Measurements from ENCODE around the gene AGRN.

DNA sequence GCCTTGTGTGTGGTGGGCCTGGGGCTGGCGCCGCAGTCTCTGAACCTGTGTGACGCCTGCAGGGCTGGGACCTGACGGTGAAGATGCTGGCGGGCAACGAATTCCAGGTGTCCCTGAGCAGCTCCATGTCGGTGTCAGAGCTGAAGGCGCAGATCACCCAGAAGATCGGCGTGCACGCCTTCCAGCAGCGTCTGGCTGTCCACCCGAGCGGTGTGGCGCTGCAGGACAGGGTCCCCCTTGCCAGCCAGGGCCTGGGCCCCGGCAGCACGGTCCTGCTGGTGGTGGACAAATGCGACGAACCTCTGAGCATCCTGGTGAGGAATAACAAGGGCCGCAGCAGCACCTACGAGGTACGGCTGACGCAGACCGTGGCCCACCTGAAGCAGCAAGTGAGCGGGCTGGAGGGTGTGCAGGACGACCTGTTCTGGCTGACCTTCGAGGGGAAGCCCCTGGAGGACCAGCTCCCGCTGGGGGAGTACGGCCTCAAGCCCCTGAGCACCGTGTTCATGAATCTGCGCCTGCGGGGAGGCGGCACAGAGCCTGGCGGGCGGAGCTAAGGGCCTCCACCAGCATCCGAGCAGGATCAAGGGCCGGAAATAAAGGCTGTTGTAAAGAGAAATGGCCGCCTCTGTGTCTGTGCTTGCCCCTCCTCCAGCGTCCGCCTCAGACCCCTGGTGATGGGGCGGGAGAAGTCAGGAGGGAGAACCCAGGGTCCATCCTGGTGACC, 5.8 kb upstream of the AGRN start:
- TF ChIP-seq EP300 (IDR thresholded peaks at IDR 0.05; ENCODE audit: borderline replicate concordance) = no peak
- TF ChIP-seq, protein P1, sequence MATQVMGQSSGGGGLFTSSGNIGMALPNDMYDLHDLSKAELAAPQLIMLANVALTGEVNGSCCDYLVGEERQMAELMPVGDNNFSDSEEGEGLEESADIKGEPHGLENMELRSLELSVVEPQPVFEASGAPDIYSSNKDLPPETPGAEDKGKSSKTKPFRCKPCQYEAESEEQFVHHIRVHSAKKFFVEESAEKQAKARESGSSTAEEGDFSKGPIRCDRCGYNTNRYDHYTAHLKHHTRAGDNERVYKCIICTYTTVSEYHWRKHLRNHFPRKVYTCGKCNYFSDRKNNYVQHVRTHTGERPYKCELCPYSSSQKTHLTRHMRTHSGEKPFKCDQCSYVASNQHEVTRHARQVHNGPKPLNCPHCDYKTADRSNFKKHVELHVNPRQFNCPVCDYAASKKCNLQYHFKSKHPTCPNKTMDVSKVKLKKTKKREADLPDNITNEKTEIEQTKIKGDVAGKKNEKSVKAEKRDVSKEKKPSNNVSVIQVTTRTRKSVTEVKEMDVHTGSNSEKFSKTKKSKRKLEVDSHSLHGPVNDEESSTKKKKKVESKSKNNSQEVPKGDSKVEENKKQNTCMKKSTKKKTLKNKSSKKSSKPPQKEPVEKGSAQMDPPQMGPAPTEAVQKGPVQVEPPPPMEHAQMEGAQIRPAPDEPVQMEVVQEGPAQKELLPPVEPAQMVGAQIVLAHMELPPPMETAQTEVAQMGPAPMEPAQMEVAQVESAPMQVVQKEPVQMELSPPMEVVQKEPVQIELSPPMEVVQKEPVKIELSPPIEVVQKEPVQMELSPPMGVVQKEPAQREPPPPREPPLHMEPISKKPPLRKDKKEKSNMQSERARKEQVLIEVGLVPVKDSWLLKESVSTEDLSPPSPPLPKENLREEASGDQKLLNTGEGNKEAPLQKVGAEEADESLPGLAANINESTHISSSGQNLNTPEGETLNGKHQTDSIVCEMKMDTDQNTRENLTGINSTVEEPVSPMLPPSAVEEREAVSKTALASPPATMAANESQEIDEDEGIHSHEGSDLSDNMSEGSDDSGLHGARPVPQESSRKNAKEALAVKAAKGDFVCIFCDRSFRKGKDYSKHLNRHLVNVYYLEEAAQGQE (IDR thresholded peaks at IDR 0.05; ENCODE audit: low read depth) = no peak
- TF ChIP-seq RAD21 (IDR thresholded peaks at IDR 0.05; ENCODE audit: low read depth) = no peak
- no peak for TF ChIP-seq TAF1 (IDR thresholded peaks at IDR 0.05; ENCODE audit: low read depth)
- TF ChIP-seq CEBPB (IDR thresholded peaks at IDR 0.05) = no peak
- TF ChIP-seq NFIC (IDR thresholded peaks at IDR 0.05) = no peak
- no peak for TF ChIP-seq MAX (IDR thresholded peaks at IDR 0.05)
- no peak for TF ChIP-seq YY1 (IDR thresholded peaks at IDR 0.05; ENCODE audit: low read depth)
- no peak for TF ChIP-seq TEAD4 (IDR thresholded peaks at IDR 0.05)
- TF ChIP-seq CREB1 (IDR thresholded peaks at IDR 0.05; ENCODE audit: low read depth) = no peak
